Measurements from ENCODE around the gene TTLL5. TPM values are rescaled to one million over a fixed set of nuclear protein-coding genes. Genes with fewer than 3 reads are reported as not detected.
A peak's percentile ranks its signal among the peaks of the same experiment; 100 is the strongest.

TTLL5 gene
- total RNA-seq, 1 experiment from 2014 or later, result 35.7 TPM

- no peak overlapping the region for H3K18ac ChIP-seq (ENCODE audit: insufficient read length, low read depth, low read length)
- WGBS (ENCODE audit: extremely low coverage, insufficient read length, low lambda C conversion rate), result no CpG with 5 or more reads among the region's 4 CpGs
- Mint-ChIP-seq H3K9me3 (no peaks in the 10 kb centered on the region), H3K4me3 (peak overlapping the region in 1 of 2 experiments; percentile 0; a peak in 1 of 5 replicates), H3K27me3 (ENCODE audit: low read depth) (peaks cover 47% of the 10 kb centered on the region), H3K36me3 (ENCODE audit: insufficient read depth in 1 of 3, low read depth in 3 of 3) (no peaks in the 10 kb centered on the region; a peak in 1 of 7 replicates), H3K27ac (peak overlapping the region in 1 of 3 experiments; percentile 39; a peak in 2 of 7 replicates), H3K4me1 (peaks cover 25 to 29% of the 10 kb centered on the region in 2 experiments)
- no peak overlapping the region for H3K56ac ChIP-seq (ENCODE audit: insufficient read length, low read depth, low read length)
- H3K27me3 ChIP-seq (ENCODE audit: insufficient read depth, low read length), result peaks cover 18% of the 10 kb centered on the region
- H2BK120ac ChIP-seq (ENCODE audit: low read depth, low read length, poor library complexity, severe bottlenecking), result no peak overlapping the region
- H3K4ac ChIP-seq (ENCODE audit: low read depth, low read length), result no peak overlapping the region
- no peaks in the 10 kb centered on the region for H3K9me3 ChIP-seq (ENCODE audit: control insufficient read depth, low read depth, low read length)
- H3K4me2 ChIP-seq (ENCODE audit: insufficient read depth, insufficient read length, low read length), result peak overlapping the region; percentile 20
- no peak overlapping the region for H4K91ac ChIP-seq (ENCODE audit: insufficient read length, low read depth, low read length)
- H3K27ac ChIP-seq (ENCODE audit: insufficient read length, low read depth, low read length), result no peak overlapping the region
- no peaks in the 10 kb centered on the region; the same call in 1 of the 2 replicates for H3K4me1 ChIP-seq (ENCODE audit: insufficient read depth, low read length)
- no peaks in the 10 kb centered on the region for H4K20me1 ChIP-seq (ENCODE audit: control insufficient read depth, insufficient read depth, insufficient read length)
- no peaks in the 10 kb centered on the region for H3K79me1 ChIP-seq (ENCODE audit: insufficient read depth, low read depth, low read length, poor library complexity, severe bottlenecking)
- no peak overlapping the region for H3K9ac ChIP-seq (ENCODE audit: extremely low read depth, insufficient read length, low read length)
- no peak overlapping the region for H2BK20ac ChIP-seq (ENCODE audit: low read depth, low read length, poor library complexity, severe bottlenecking)
- no peak overlapping the region for H2BK5ac ChIP-seq (ENCODE audit: insufficient read length, low read length)
- H3K23me2 ChIP-seq (ENCODE audit: insufficient read length, low read depth, low read length, poor library complexity, severe bottlenecking), result no peaks in the 10 kb centered on the region
- H3K14ac ChIP-seq (ENCODE audit: insufficient read depth, low read length), result no peak overlapping the region
- H2AFZ ChIP-seq (ENCODE audit: low read length), result no peak overlapping the region
- H2AK5ac ChIP-seq (ENCODE audit: insufficient read length, low read length), result no peak overlapping the region
- H2BK15ac ChIP-seq (ENCODE audit: low read depth, low read length), result no peak overlapping the region
- H4K5ac ChIP-seq (ENCODE audit: insufficient read length, low read depth, low read length), result no peak overlapping the region
- no peak overlapping the region for H2BK12ac ChIP-seq (ENCODE audit: insufficient read length, low read depth, low read length)
- H4K8ac ChIP-seq (replicated peaks; ENCODE audit: insufficient read length, low read depth, low read length), result no peak overlapping the region
- TF ChIP-seq CTCF (conservative IDR thresholded peaks at IDR 0.05), result no peak
- H3T11ph ChIP-seq (ENCODE audit: low read length), result no peak overlapping the region
- H3K23ac ChIP-seq (ENCODE audit: insufficient read length, low read depth, low read length), result no peak overlapping the region
- H3K79me2 ChIP-seq (ENCODE audit: insufficient read depth, low read length), result no peaks in the 10 kb centered on the region
- peak; percentile 38 for DNase-seq
Measured at GRCh38 chr14:75861161-75861621, 200.1 kb downstream of the TTLL5 start.
